Measurements from ENCODE around the gene OR5B2.

Gene OR5B2

DNA sequence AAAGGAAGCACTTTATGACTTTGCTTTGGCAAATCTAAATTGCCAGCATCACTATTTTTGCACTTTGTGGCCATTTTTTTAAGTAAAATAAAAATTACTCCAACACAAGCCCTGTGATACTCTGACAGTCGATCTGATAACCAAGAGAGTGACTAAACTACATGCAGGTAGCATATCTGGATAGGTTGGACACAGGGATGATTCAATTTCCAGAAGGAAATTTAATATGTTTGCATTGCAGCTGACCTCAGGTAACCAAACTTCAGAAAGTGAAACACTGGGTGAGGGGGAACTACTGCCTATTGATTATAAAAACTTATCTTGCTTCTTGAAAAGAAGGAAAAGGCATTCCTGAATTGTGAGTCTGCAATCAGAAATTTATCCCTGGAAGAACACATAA is 35.2 kb downstream of the OR5B2 start:
- H3K9me3 Mint-ChIP-seq = peaks cover 9% of the 10 kb centered on the region
- H3K4me1 Mint-ChIP-seq (ENCODE audit: low read depth) = no peaks in the 10 kb centered on the region
- H3K27me3 Mint-ChIP-seq (ENCODE audit: low read depth) = no peaks in the 10 kb centered on the region
- no peaks in the 10 kb centered on the region for H3K36me3 Mint-ChIP-seq (ENCODE audit: low read depth)
- no peak overlapping the region for H3K27ac Mint-ChIP-seq
- H3K4me3 Mint-ChIP-seq = no peak overlapping the region

DNA sequence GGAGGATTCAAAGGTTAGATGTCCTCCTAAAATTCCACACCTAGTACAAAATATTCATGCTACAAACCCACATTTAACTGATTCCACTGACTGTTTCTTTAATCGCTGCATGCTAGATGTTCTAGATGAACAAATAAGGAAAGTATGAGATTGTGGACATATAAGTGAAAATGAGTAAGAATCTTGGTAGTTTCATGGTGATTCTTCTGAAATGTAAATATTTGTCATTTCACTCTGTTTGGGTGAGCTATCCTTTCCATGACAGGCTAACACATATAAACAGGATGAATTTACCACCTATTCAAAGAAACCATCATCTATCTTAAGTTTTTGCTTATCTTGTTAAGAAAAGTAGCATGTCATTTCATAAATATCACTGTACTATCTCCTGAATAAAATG is 36.0 kb downstream of the OR5B2 start:
- no peaks in the 10 kb centered on the region for H3K4me1 Mint-ChIP-seq (ENCODE audit: low read depth)

DNA sequence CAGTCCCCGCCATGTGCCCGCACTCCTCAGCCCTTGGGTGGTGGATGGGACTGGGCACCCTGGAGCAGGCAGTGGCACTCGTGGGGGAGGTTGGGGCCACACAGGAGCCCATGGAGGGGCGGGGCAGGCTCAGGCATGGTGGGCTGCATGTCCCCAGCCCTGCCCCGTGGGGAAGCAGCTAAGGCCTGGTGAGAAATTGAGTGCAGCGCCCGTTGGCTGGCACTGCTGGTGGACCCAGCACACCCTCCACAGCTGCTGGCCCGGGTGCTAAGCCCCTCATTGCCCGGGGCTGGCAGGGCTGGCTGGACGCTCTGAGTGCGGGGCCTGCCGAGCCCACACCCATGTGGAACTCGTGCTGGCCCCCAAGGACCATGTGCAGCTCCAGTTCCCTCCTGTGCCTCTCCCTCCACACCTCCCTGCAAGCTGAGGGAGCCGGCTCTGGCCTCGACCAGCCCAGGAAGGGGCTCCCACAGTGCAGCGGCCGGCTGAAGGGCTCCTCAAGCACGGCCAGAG is 37.3 kb downstream of the OR5B2 start:
- no peaks in the 10 kb centered on the region for H3K36me3 Mint-ChIP-seq (ENCODE audit: low read depth)
- no peak overlapping the region for H3K27ac Mint-ChIP-seq
- H3K27me3 Mint-ChIP-seq (ENCODE audit: low read depth) = no peaks in the 10 kb centered on the region
- H3K9me3 Mint-ChIP-seq = peaks cover 9% of the 10 kb centered on the region
- H3K4me3 Mint-ChIP-seq = no peak overlapping the region
- no peaks in the 10 kb centered on the region for H3K4me1 Mint-ChIP-seq (ENCODE audit: low read depth)

More for the DNA sequence above, 36.0 kb downstream of the OR5B2 start:
- H3K27ac Mint-ChIP-seq = no peak overlapping the region
- no peak overlapping the region for H3K4me3 Mint-ChIP-seq
- H3K27me3 Mint-ChIP-seq (ENCODE audit: low read depth) = no peaks in the 10 kb centered on the region
- H3K9me3 Mint-ChIP-seq = peaks cover 9% of the 10 kb centered on the region
- no peaks in the 10 kb centered on the region for H3K36me3 Mint-ChIP-seq (ENCODE audit: low read depth)

Data from T-helper 1 cell treated with Interleukin-12 subunit alpha and Interleukin-12 subunit beta and Interleukin-4 antibody, amounts not matched to agents 30 μg/mL and 1 μg/mL, for 36 hours (primary cell).